MM.1S (cell line): Measurements from ENCODE around the gene ZBTB7C.

ENCODE experiments used
- DNase-seq: peaks from one replicate; pipeline ENCODE4 v3.0.0-alpha.2; 2015
- H2AFZ ChIP-seq: fragments of 300-600 bp; sonication (generic); 2 replicates; pipeline ENCODE4 v1.6.0; 2016; ENCODE audit warnings: antibody characterized with exemption, low read length
- H3F3A ChIP-seq: fragments of 300-600 bp; sonication (generic); 2 replicates; pipeline ENCODE4 v1.6.1; 2016; ENCODE audit warnings: mild to moderate bottlenecking, antibody characterized with exemption, low read length, moderate library complexity, mixed read lengths; ENCODE audit not compliant: insufficient read depth
- H3K27ac ChIP-seq: fragments of 300-600 bp; sonication (generic); 2 replicates; pipeline ENCODE4 v1.5.1; 2016; ENCODE audit warnings: mild to moderate bottlenecking, low read length
- H3K27me3 ChIP-seq: fragments of 300-600 bp; sonication (generic); replicated peaks from 2 replicates; pipeline ENCODE4 v1.6.0; 2016; ENCODE audit warnings: low read length; ENCODE audit not compliant: insufficient read depth
- H3K36me3 ChIP-seq: fragments of 300-600 bp; sonication (generic); replicated peaks from 2 replicates; pipeline ENCODE4 v1.6.1; 2016; ENCODE audit warnings: mild to moderate bottlenecking, low read length, mixed read lengths; ENCODE audit not compliant: insufficient read depth
- H3K4me1 ChIP-seq: fragments of 300-600 bp; sonication (generic); 2 replicates; pipeline ENCODE4 v1.6.1; 2016; ENCODE audit warnings: low read length, mixed read lengths
- H3K4me2 ChIP-seq: fragments of 300-600 bp; sonication (generic); 2 replicates; pipeline ENCODE4 v1.6.0; 2016; ENCODE audit warnings: low read depth, low read length
- H3K4me3 ChIP-seq: fragments of 300-600 bp; sonication (generic); 2 replicates; pipeline ENCODE4 v1.5.1; 2016; ENCODE audit warnings: low read length, mixed read lengths
- H3K79me2 ChIP-seq: fragments of 300-600 bp; sonication (generic); 2 replicates; pipeline ENCODE4 v1.6.1; 2016; ENCODE audit warnings: mixed run types, low read length, mixed read lengths
- H3K9ac ChIP-seq: fragments of 300-600 bp; sonication (generic); 2 replicates; pipeline ENCODE4 v1.6.1; 2016; ENCODE audit warnings: low read length, mixed read lengths
- H3K9me2 ChIP-seq: fragments of 300-600 bp; sonication (generic); replicated peaks from 2 replicates; pipeline ENCODE4 v1.6.1; 2016; ENCODE audit warnings: mild to moderate bottlenecking, low read length, mixed read lengths; ENCODE audit not compliant: insufficient read depth
- H3K9me3 ChIP-seq: fragments of 300-600 bp; sonication (generic); replicated peaks from 2 replicates; pipeline ENCODE4 v1.6.1; 2016; ENCODE audit warnings: mild to moderate bottlenecking, low read length, mixed read lengths; ENCODE audit not compliant: insufficient read depth
- H4K20me1 ChIP-seq: fragments of 300-600 bp; sonication (generic); 2 replicates; pipeline ENCODE4 v1.6.1; 2016; ENCODE audit warnings: mild to moderate bottlenecking, low read length, moderate library complexity, mixed read lengths; ENCODE audit not compliant: insufficient read depth
- CTCF ChIP-seq: fragments of 300-600 bp; sonication (generic); IDR thresholded peaks from 2 replicates; pipeline ENCODE4 v1.5.1; 2016; ENCODE audit warnings: antibody characterized with exemption, low read length, mixed read lengths
- EZH2 ChIP-seq: fragments of 300-600 bp; sonication (generic); optimal IDR thresholded peaks from 2 replicates; pipeline ENCODE3; 2017; ENCODE audit warnings: low read depth, mild to moderate bottlenecking, antibody characterized with exemption, low read length, mixed read lengths
- EZH2phosphoT487 ChIP-seq: fragments of 300-600 bp; sonication (generic); IDR thresholded peaks from 2 replicates; pipeline ENCODE4 v1.6.1; 2018; ENCODE audit warnings: antibody characterized with exemption, low read length

ZBTB7C gene

GRCh38 chr18:47996091-47996541 lies 413.1 kb downstream of the ZBTB7C start:
- Histone ChIP-seq H3K27me3 (no peaks in the 10 kb centered on the region), H3K4me2 (no peak overlapping the region), H2AFZ (no peak overlapping the region), H3K9me2 (no peaks in the 10 kb centered on the region), H3K36me3 (no peaks in the 10 kb centered on the region), H3K9me3 (no peaks in the 10 kb centered on the region), H3K79me2 (no peaks in the 10 kb centered on the region), H3K4me3 (no peak overlapping the region), H3F3A (no peaks in the 10 kb centered on the region), H3K9ac (no peak overlapping the region), H3K4me1 (no peaks in the 10 kb centered on the region), H4K20me1 (no peaks in the 10 kb centered on the region), H3K27ac (no peak overlapping the region)
- no peak for DNase-seq
- TF ChIP-seq EZH2, result no peak
- no peak for TF ChIP-seq CTCF
- no peak for TF ChIP-seq EZH2phosphoT487

GRCh38 chr18:47995654-47996053 lies 413.5 kb downstream of the ZBTB7C start:
- no peaks in the 10 kb centered on the region for H3F3A ChIP-seq
- no peak overlapping the region for H3K9ac ChIP-seq
- TF ChIP-seq CTCF (no peak), EZH2 (no peak), EZH2phosphoT487 (no peak)
- H3K27me3 ChIP-seq, result no peaks in the 10 kb centered on the region
- H3K79me2 ChIP-seq, result no peaks in the 10 kb centered on the region
- no peaks in the 10 kb centered on the region for H3K36me3 ChIP-seq
- no peak overlapping the region for H3K4me2 ChIP-seq
- H3K9me2 ChIP-seq, result no peaks in the 10 kb centered on the region
- H2AFZ ChIP-seq, result no peak overlapping the region
- H4K20me1 ChIP-seq, result no peaks in the 10 kb centered on the region
- H3K4me3 ChIP-seq, result no peak overlapping the region
- H3K9me3 ChIP-seq, result no peaks in the 10 kb centered on the region
- DNase-seq, result no peak
- H3K27ac ChIP-seq, result no peak overlapping the region
- H3K4me1 ChIP-seq, result no peaks in the 10 kb centered on the region

- Histone ChIP-seq H2AFZ (no peak overlapping the region), H3K9me3 (no peaks in the 10 kb centered on the region), H3K36me3 (no peaks in the 10 kb centered on the region), H4K20me1 (no peaks in the 10 kb centered on the region), H3K79me2 (no peaks in the 10 kb centered on the region), H3K4me1 (no peaks in the 10 kb centered on the region), H3K4me3 (no peak overlapping the region), H3K27ac (no peak overlapping the region), H3F3A (no peaks in the 10 kb centered on the region), H3K9me2 (no peaks in the 10 kb centered on the region), H3K9ac (no peak overlapping the region), H3K4me2 (no peak overlapping the region), H3K27me3 (no peaks in the 10 kb centered on the region)
- no peak for TF ChIP-seq EZH2phosphoT487
- TF ChIP-seq CTCF, result no peak
- TF ChIP-seq EZH2, result no peak
- no peak for DNase-seq
These were observed 415.8 kb downstream of the ZBTB7C start for GRCh38 chr18:47993409-47993808.
